Renal cortical epithelial cell (primary cell): ENCODE measurements around the gene MACROD2. TPM values are rescaled to one million over a fixed set of nuclear protein-coding genes. Genes with fewer than 3 reads are reported as not detected.

ENCODE experiments used
- DNase-seq: peaks from one replicate; pipeline ENCODE4 v3.0.0-alpha.2; 2011; ENCODE audit warnings: low read depth
- total RNA-seq: library from RNA; depleted of rRNA; stranded (reverse); fragments of >200 nt; gene quantifications from 2 replicates; pipeline ENCODE4 v1.2.3, GENCODE V29; 2014

The MACROD2 gene
- total RNA-seq, 1 donor from 2014 or later = 5.4 TPM

DNA sequence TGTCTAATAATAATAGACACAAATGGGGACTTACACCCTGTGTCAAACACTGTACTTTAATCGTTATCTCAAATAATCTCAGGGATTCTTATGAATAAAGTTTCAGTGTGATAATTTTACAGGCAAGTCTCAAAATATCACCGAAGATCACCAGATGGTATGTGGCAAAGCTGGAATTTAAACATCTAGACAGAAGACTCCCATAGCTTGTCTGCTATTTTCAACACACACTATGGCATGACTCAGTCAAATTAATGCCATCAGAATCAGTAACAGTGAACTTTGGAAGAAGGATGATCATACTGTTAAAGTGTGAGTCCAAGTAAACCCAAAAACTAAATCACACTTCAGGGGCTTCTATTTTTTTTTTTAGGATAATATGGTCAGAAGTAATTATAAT lies 1209.7 kb downstream of the MACROD2 start:
- no peak for DNase-seq

- DNase-seq = peak; percentile 49
Measured at GRCh38 chr20:15205719-15206118, 1210.4 kb downstream of the MACROD2 start.

GRCh38 chr20:15209537-15209936 lies 1214.2 kb downstream of the MACROD2 start:
- DNase-seq = no peak

DNA sequence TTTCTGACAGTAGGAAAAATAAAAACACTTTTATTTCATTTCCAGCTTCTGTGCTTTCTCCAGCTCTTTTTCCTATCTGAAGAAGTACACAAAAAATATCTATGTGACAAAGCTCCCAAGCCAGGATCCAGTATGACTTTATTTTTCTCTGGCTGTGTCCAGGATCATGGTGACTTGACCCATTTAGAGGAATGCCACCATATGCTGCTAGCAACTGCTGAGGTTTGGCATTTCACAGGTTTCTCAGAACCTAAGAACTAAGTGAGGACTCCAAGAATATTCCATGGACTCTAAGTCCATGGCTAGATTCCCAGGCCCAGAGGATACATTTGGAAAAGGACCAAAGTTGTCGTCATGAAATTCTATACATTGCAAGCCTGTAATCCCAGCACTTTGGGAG lies 1218.7 kb downstream of the MACROD2 start:
- no peak for DNase-seq

- DNase-seq = peak; percentile 42
Measured at GRCh38 chr20:15220009-15220656, 1224.8 kb downstream of the MACROD2 start.

DNA sequence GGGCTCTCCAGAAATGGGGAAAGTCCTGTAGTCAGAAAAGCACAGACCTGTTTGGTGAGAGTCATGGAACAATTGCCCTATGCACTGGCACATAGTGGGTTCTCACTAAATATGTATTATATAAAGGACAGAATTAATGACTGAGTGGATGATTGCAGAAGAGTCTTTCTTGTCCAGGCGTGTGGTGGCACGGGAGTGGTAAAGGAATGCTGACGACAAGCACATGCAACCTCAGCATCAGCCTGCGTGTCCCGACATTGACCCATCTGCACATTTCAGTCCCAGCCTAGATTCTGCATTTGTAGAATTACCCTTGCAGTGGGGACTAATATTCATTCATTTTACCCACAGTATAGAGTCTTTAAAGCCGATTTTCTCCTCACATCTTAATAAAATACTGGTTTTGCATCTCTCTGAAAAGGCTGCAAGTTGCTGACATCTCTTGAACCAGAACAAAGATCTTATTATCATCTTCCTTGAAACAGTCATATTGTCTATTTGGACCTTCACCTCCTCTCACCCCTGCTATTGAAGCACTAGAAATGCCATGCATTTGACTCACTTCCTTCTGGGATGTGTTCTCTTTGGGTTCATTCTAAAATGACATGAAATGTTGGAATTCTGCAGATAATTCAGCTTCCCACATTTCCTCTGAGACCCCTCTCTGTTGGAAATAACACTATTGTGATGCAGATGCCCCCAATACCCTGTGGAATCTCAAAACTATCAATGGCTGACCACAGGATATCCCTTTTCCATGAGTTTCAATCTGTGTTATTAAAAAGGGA lies 1225.7 kb downstream of the MACROD2 start:
- peak; percentile 34 for DNase-seq

- DNase-seq = no peak
Measured at GRCh38 chr20:15222502-15223330, 1227.4 kb downstream of the MACROD2 start.

DNA sequence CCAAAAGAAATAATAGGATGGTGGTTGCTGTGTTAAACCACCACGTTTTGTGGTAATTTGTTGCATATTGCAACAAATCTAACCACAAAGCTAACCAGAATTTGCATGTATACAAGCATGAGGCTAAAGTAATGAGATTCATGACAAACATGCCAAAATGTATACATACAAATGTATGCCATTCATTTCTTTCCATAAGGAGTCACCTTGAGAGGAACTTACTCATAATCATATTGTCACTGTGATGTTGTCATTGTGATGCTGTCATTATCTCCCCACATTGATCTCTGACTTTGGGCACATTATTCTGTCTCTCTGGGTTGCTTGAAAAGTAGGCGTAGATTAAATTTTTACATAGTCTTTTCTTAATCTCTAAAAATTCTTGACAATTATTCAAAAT lies 1228.9 kb downstream of the MACROD2 start:
- no peak for DNase-seq

DNA sequence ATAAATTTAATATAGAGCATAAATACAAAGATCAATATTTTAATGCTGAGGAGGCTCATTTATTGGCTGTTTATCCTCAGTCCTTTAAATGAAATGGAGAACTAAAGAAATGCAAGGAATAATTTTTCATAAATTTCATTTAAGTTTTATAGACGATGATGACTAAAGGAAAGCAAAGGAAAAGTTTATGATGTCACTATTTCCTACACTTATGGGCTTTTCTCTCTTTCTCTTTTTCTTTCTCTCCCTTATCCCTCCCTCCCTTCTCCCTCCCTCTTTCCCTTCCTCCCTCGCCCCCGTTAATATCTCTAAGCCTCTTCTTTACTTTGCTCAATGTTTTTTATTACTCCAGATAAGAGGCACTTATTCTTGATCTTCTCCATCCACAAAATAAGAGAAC lies 1231.8 kb downstream of the MACROD2 start:
- DNase-seq = no peak

GRCh38 chr20:15232243-15232642 lies 1236.9 kb downstream of the MACROD2 start:
- DNase-seq = no peak

DNA sequence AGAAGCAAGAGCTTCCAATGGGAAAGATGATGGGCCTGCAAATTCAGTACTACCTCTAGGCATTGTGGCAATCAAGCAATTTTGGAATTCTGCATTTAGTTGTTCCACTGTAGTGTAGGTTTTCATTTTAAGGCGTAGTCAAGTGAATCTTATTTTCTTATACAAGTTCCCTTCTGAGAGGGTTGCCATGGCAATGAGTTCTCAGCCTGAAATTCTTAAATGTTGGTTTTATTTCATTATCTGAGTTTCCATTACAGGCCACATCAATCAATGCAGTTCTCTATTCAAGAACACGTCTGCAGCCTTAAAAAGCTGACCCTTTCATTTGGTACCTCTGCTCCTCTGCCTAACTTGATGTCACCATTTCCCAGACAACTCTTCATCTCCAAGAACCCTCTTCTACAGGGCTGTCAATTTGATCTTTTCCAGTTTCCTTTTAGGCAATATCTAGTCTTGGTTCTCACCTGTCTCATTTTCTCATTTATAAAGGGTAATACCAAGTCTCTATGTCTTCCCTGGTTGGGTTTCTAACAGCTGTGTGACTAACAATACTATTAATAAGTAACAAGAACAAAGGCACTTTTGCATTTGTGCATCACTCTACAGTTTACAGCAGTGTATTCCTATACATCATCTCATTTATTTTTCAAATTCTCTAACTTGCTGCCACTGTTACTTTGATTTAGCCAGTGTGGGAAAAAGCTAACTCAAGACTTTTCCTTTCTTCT lies 1240.3 kb downstream of the MACROD2 start:
- peak; percentile 62 for DNase-seq

DNA sequence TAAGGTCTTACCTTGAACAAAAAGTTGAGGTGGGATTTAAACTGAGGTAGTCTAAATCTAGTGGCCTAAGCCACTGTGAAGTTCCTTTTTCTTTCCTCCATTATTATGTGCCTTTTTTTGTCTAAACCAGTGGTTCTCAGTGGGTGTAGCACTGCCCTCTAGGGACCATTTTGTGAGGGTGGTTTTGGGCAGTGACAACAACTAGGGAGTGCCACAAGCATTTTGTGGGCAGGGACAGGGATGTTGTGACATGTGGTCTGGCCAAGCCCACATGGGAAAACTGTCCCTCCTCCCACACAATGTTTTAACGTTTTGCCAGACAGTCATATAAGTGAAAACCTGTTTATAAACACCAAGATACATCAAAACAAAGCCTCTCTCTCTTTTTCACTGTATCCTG lies 1241.5 kb downstream of the MACROD2 start:
- DNase-seq = peak; percentile 64

DNA sequence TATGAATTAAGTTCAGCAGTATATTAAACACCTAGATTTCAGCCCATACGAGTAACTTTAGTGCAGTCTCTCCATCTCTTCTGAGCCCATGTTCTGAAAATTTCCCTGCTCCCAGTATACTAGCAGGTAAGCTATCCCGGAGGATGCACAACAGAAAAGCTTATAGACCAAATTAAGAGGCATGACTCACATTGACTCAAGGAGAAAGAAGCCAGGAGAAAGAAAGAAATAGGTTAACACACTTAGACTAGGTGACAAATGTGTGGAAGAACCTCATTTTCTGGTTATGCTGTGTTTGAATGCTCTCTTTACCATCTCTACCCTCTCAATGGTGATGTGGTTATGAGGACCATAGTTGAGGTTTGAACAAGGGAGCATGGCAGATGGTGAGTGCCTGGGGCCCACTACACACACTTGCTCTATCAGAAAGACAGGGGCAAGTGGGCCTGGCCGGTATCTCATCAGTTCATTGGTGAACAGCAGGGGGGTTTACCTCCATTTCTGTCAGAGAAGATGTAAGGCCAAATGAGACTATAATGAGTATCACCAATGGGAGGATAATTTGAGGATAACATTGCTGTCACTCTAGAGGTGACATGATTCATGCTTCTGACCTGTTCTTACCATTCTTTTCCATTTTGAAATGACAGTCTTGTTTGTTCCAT lies 1244.4 kb downstream of the MACROD2 start:
- DNase-seq = no peak

- DNase-seq = peak; percentile 18
Measured at GRCh38 chr20:15240801-15241200, 1245.5 kb downstream of the MACROD2 start.

DNA sequence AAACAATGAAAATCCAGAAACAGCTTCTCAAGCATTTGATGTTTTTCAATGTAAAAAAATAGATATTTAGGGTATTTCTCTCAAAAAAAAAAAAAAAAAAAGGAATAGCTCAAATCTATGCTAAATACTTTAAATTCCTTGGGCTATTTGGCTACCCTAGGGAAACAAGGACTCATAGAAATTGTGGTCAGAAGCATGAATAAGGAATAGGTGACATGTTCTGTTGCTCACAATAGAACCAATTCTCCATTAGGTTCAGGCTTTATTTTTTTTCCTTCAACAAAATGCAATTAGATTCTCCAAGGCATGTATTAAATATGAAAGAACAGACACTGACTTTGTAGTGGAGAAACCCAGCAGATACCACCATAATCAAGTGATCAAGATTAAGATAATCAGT lies 1246.4 kb downstream of the MACROD2 start:
- peak; percentile 9 for DNase-seq

DNA sequence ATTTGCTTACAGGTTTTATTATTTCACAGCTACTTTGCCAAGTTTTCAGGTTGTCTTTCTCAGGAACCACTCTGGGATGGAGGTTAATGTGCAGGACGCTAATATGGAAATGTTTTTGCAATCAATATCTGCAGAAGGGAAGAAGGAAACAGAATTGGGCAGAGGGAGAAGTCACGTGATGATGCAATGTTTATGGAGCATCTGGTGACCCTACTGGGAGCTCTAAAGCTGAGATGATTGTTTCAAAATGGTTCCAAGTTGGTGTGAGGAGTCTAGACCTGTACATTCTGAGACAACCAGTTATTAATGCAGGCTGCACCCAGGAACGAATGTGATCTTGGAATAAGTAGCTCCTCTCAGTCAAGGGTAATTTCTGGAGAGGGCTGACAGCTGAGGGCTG lies 1247.5 kb downstream of the MACROD2 start:
- DNase-seq = no peak

- DNase-seq = no peak
Measured at GRCh38 chr20:15245896-15246295, 1250.6 kb downstream of the MACROD2 start.

GRCh38 chr20:15248618-15249395 lies 1253.5 kb downstream of the MACROD2 start:
- peak; percentile 7 for DNase-seq

DNA sequence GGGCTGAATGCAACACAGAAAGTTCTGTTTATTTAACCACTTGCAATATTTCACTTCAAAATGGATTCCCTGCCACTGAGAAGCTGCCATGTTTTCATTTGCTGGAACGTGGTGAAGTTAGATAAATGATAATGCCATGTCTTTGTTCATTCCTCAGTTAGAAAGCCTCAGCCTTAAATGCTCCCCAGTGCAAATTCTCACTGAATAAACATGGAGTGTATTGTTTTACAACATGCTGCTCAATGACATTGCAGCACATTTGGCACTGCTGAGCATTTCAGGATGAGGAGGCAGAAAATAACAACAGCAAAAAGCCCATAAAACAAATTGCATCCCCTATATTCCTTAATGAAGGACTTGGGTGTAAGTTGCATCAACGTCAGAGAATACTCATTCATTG lies 1255.9 kb downstream of the MACROD2 start:
- no peak for DNase-seq

- DNase-seq = no peak
Measured at GRCh38 chr20:15252304-15252703, 1257.0 kb downstream of the MACROD2 start.

GRCh38 chr20:15253431-15253830 lies 1258.1 kb downstream of the MACROD2 start:
- no peak for DNase-seq
